Uterus (tissue), 2 donors: ENCODE results near the gene ANKLE2.

ENCODE experiments used
- CTCF ChIP-seq, 4 experiments: fragments of 200-600 bp in 2 of 4; fragments of 450-650 bp in 2 of 4; sonication (generic) in 2 of 4; IDR thresholded peaks; one replicate each; pipeline ENCODE4 v1.5.1; 2016 to 2019; ENCODE audit warnings: antibody characterized with exemption in 4 of 4, mild to moderate bottlenecking in 2 of 4, moderate library complexity in 1 of 4
- POLR2A ChIP-seq, 2 donors: fragments of 450-650 bp; IDR thresholded peaks; one replicate each; pipeline ENCODE4 v1.6.1; 2016; ENCODE audit warnings: antibody characterized with exemption in 2 of 2, mild to moderate bottlenecking in 1 of 2, moderate library complexity in 1 of 2

GRCh38 chr12:132747896-132748295 lies 13.7 kb downstream of the ANKLE2 start:
- TF ChIP-seq CTCF (IDR thresholded peaks at IDR 0.05) (no peak), POLR2A (IDR thresholded peaks at IDR 0.05) (no peak)
